Activated CD4-positive, alpha-beta T cell treated with anti-CD3 and anti-CD28 coated beads, Interleukin-2, Interleukin-6, amounts not matched to agents 100 ng/mL and 50 ng/mL, durations not matched to agents 16 hours and 8 hours (primary cell): ENCODE measurements around the gene C6.
"Not testable (repeated sequence)": the region's sequence is repeated elsewhere in the genome, so short reads cannot be mapped to it uniquely, and the experiment has no call there.

Source experiments
- DNase-seq: peaks from one replicate; pipeline ENCODE4 v3.0.0-alpha.2; 2020

Gene C6

DNA sequence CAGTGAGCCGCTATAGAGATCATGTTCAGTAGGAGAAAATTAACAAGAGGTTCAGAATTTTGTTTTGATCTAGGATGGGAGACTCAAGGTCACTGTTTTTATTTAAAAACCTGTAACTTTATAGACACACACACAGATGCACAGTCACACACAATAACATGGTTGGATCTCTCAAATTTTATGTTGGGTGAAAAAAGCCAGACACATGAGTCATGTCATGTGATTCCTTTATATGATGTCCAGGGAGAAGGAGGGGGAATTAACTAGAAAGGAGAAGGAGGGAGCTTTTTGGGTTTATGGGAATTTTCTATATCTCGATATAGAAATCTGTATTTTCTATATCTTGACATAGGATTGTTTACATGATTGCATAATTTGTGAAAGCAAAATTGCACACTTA is 17.1 kb downstream of the C6 start:
- no peak for DNase-seq

DNA sequence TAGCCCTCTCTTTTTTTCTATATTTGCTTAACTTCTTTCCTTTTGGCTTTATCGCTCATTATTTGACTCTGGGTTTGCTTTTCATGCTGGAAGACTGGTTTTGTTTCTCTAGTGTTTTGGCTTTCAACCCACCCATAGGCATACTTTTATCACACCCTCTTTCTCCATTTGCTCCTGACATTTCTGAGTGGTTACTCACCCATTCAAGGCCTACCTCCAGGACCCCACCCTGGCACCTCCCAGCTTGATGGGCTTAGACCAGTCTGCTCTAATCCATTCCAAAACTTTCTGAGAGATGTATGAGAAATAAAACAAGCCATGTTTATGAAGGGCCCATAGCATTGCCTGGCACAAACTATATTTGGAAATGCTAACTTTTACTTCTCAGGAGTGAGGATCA is 18.1 kb downstream of the C6 start:
- no peak for DNase-seq

GRCh38 chr5:41194339-41194738 is 19.0 kb downstream of the C6 start:
- no peak for DNase-seq

- DNase-seq: no peak
These were observed 19.7 kb downstream of the C6 start for GRCh38 chr5:41193456-41194205.

DNA sequence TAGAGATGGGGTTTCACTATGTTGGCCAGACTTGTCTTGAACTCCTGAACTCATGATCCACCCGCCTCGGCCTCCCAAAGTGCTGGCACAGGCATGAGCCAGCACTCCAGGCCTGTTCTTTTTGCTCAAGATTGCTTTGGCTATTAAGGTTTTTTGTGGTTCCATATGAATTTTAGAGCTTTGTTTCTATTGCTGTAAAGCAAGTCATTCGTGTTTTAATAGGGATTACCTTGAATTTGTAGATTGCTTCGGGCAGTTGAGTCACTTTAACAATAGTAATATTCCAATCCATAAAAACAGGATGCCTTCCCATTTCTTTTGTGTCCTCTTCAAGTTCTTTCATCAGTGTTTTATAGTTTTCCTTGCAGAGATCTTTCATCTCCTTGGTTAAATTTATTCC is 22.1 kb downstream of the C6 start:
- no peak for DNase-seq

DNA sequence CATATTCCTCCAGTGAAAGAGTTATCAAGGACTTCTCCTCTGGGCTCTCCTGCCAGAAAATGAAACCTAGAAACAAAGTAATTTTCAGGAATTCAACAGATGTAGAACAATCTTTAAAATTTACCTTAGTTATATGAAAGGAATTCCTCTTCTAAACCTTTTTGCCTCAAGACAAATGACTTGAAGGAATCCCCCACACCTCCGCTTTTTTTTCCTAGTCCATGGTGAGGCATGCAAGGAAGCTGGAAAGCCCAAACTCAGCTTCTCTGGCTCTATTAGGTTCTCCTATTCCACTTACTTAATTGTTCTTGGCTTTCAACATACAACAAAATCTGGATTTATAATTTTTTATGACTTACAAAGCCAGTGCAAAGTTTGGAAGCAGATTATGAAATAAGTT is 27.2 kb downstream of the C6 start:
- no peak for DNase-seq

GRCh38 chr5:41183331-41183730 is 30.0 kb downstream of the C6 start:
- not testable (repeated sequence) for DNase-seq

GRCh38 chr5:41182666-41183065 is 30.7 kb downstream of the C6 start:
- DNase-seq: no peak

DNA sequence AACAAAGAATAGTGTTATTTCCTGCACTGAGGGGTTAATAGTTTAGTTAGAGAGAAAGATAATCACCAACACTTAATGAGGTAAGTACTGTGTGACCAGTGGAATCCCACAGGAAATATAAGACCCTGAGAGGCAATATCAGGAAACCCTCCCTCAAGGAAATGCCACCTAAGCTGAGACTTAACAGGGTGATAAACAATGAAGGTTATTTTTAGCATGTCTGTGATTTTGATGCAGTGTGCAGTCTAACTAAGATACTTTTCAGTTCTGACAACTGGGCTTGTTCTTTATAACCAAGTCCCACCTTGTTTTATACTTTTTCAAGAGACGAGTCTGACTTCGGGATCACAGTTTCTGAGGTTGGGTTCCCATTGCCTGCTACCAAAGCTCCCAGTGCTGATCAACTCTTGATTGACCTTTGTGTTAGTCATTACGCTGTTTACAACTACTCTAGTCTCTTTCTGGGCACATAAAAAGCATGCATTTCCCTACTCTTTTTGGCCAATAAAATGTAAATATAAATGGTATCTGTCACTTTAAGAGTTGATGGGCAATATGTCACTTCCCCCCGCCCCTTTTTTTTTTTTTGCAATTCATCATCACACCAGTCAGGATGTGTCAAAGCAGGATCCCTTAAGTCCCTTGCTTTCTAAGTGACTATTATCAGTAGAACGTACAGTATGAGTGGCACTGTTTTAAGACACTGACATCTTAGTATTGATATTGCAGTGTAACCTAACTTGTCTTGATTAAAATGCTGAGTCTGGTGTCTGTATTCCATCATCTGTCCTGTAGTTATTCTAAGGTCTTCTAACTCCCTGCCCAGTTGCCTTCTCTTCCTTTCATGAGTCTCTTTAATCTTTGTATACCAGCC is 31.4 kb downstream of the C6 start:
- no peak for DNase-seq

DNA sequence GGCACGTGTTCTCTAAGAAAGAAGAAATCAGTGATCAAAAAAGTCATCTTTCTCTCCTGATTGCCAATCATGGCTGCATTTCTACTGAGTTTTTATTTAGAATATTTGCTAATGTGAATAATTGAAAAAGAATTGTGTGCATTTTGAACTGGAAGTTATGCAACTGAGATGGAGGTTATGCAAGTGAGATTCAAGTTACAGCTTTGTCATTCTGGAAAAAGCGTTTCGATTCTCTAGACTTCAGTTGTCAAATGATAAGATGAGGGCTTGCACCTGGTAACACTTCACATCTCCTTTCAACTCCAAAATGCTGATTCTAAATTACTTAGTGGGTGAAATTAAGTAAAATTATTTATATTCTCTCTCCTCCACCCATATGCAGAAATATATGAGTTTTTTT is 36.4 kb downstream of the C6 start:
- no peak for DNase-seq

DNA sequence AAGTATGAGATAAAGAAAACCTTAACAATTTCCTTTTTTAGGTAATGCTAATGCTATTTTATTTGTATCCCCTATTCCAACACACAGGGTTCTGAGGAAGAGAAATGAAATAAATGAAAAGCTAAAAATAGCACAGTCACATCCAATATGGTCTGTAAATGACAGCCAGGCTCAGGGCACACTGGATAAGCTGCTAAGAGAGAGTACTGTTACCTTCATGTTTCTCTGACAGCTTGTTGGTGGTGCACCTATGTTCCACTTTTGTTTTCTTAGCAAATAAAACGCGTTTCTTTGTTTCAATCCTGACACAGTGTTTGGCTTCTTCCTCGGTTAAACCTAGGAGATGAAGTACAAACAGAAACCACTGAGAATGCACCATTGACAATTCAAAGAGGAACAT is 41.3 kb downstream of the C6 start:
- no peak for DNase-seq

DNA sequence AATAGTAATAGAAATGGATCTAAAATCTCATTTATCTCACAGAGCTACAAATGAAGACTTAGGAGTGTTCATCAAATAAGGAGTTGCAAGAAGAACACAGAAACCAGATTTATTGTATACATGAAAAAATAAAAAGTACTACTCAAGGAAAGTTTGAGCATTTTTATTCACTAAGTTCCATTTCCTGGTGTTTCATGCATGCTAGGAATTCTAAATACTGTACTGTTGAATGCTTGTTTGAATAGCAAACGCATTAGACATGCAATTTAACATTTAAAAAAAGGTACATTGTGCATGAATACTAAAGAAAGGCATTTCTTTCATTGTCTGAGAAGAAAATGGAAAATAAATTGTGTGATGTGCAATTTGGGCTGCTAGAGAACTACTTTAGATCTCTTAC is 52.1 kb downstream of the C6 start:
- DNase-seq: no peak

DNA sequence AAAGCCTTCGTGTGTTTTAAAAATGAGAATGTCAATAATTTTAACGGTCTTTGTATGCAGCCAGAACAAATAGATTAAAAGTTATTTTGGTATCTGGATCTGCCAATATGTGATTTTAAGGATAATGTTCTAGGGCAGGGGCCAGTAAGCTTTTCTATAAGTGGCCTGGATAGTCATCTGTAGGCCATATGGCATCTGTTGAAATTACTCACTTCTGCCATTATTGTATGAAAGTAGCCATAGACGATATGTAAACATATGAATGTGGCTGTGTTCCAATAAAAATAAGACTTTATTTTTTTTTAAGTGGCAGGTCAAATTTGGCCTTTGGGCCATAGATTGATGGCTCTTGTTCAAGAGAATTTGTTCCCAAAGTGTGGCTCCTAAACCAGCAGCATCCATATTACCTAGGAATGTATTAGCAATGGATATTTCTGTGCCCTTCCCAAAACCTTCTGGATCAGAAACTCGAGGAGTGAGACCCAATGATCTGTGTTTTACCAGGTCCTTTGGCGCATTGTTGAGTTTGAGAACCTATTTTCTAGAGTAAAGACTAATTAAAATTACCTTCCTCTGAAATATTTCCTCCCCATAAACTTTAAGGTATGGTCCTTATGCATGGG is 55.9 kb downstream of the C6 start:
- DNase-seq: no peak

DNA sequence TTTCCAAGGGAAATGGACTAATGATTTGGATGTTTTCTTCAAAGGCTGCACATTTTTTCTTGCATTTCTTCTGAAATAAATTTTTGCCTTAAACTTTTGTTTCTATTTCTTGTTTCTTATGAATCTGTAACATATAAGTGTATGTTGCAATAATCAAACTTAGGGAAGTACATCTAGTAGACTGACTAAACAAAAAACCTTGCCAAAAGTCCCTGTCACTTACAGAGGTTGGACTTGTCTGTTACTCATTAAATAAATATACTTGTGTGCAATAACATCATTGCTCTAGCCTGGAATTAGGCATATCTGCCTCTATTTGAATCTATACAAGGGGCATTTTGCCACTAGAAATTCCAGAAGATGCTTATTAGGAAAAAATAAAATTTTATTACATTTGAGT is 56.6 kb downstream of the C6 start:
- DNase-seq: no peak

DNA sequence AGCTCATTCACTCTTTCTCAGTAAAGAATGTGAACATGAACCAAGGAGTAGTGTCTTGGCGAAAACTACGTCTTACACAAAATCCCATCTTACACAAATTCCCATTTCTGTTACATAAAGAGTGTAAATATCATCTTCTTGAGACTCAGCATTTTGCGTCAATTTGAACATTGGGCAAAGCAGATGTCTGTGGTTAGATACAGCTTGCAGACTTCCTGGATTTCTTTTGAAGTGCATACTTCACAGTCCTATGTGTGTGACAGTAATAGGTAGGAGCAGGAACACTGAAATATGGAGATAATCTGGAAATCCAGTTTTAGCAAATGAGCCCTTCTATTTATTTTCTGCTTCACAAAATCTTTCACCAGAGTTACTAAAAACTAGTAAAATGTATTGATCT is 58.8 kb downstream of the C6 start:
- no peak for DNase-seq

DNA sequence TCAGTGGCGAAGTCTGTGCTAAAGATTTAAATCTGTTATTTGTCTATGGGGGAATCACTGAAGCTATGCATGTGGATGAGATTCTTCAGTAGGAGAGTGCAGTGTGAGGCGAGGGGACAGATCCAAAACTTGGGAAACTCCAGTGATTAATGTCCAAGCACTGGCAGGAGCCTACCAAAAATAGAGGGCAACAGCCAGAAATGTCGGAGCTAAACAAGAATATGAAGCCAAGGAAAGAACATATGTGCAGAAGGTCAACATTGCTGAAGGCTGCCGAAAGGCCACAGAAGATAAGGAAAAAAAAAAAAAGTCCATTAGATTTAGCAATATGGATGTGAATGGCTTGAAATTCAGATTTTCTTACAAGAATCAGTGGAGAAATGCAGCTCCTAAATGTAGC is 61.8 kb downstream of the C6 start:
- DNase-seq: no peak

GRCh38 chr5:41148448-41148847 is 64.9 kb downstream of the C6 start:
- DNase-seq: no peak

GRCh38 chr5:41145306-41145705 is 68.0 kb downstream of the C6 start:
- no peak for DNase-seq

GRCh38 chr5:41143131-41143901 is 70.0 kb downstream of the C6 start:
- no peak for DNase-seq

- DNase-seq: no peak
These were observed 85.2 kb downstream of the C6 start for GRCh38 chr5:41127967-41128690.

DNA sequence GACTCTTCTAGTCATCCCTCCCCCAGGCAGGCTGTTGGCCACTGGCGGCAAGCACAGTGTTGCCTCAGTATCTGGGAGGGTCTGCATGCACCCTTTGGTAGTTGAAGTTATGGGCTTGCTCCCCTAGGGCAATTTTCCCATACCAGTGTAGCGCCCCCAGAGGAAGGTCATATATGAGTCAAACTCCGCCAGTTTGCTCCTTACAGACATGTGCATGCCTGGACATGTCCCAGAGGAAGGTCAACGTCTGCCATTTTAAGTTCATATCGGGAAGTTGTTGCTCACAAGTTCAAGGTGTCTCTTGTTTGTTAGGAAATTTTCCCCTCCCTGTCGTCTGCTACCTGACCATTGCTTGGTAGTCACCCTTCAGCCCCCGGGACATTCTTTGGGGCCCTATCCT is 90.9 kb downstream of the C6 start:
- no peak for DNase-seq

- DNase-seq: no peak
These were observed 92.7 kb downstream of the C6 start for GRCh38 chr5:41120600-41120999.

- DNase-seq: no peak
These were observed 95.2 kb downstream of the C6 start for GRCh38 chr5:41118177-41118576.
